Neural cell (in vitro differentiated cells): ENCODE measurements around the gene MBD3L5.

Source experiments
- CTCF ChIP-seq: fragments of 450-650 bp; IDR thresholded peaks from 2 replicates; pipeline ENCODE4 v1.5.1; 2014; ENCODE audit warnings: antibody characterized with exemption, mild to moderate bottlenecking, moderate library complexity; ENCODE audit not compliant: poor library complexity, severe bottlenecking
- EP300 ChIP-seq: fragments of 450-650 bp; conservative IDR thresholded peaks from 2 replicates; pipeline ENCODE4 v1.6.1; 2014; ENCODE audit warnings: antibody characterized with exemption, mild to moderate bottlenecking, moderate library complexity; ENCODE audit not compliant: poor library complexity, severe bottlenecking
- EZH2 ChIP-seq: fragments of 200-600, 300-800 bp; shearing (Covaris generic), sonication (generic); IDR thresholded peaks from 2 replicates; pipeline ENCODE4 v1.6.1; 2014; ENCODE audit warnings: antibody characterized with exemption, low read length, borderline replicate concordance, mild to moderate bottlenecking; ENCODE audit not compliant: insufficient read depth, poor library complexity, severe bottlenecking
- MXI1 ChIP-seq: fragments of 450-650 bp; conservative IDR thresholded peaks from 2 replicates; pipeline ENCODE4 v1.6.1; 2014; ENCODE audit warnings: antibody characterized with exemption, mild to moderate bottlenecking; ENCODE audit not compliant: poor library complexity, severe bottlenecking
- POLR2AphosphoS5 ChIP-seq: IDR thresholded peaks from 2 replicates; pipeline ENCODE4 v1.6.1; 2012
- RAD21 ChIP-seq: fragments of 450-650 bp; conservative IDR thresholded peaks from 2 replicates; pipeline ENCODE4 v1.6.1; 2014; ENCODE audit warnings: antibody characterized with exemption, mild to moderate bottlenecking, moderate library complexity
- REST ChIP-seq: IDR thresholded peaks from 2 replicates; pipeline ENCODE4 v1.6.1; 2012; ENCODE audit warnings: borderline replicate concordance
- SMC3 ChIP-seq: fragments of 450-650 bp; conservative IDR thresholded peaks from 2 replicates; pipeline ENCODE4 v1.6.1; 2014; ENCODE audit warnings: antibody characterized with exemption, mild to moderate bottlenecking, moderate library complexity; ENCODE audit not compliant: poor library complexity
- TAF1 ChIP-seq: IDR thresholded peaks from 2 replicates; pipeline ENCODE4 v1.6.1; 2012; ENCODE audit warnings: low read depth

- no peak for TF ChIP-seq MXI1
- no peak for TF ChIP-seq REST
- TF ChIP-seq CTCF: no peak
- no peak for TF ChIP-seq TAF1
- no peak for TF ChIP-seq RAD21
- TF ChIP-seq EP300: no peak
- no peak for TF ChIP-seq SMC3
- no peak for TF ChIP-seq POLR2AphosphoS5
- no peak for TF ChIP-seq EZH2
Observed at GRCh38 chr19:6988257-6988656, 42.1 kb upstream of the MBD3L5 start.
